Osteoblast (primary cell): ENCODE measurements around the gene C6orf47. TPM values are rescaled to one million over a fixed set of nuclear protein-coding genes. Genes with fewer than 3 reads are reported as not detected.

Experiments
- DNase-seq: peaks from one replicate; pipeline ENCODE4 v3.0.0; 2011; ENCODE audit warnings: low spot score, mixed read lengths; ENCODE audit not compliant: insufficient read length; ENCODE audit errors: missing footprints
- H2AFZ ChIP-seq: 2 replicates; pipeline ENCODE4 v1.6.0; 2011; ENCODE audit warnings: mild to moderate bottlenecking, low read length
- H3K27ac ChIP-seq: 2 replicates; pipeline ENCODE4 v1.5.1; 2011; ENCODE audit warnings: mild to moderate bottlenecking, low read depth, low read length, moderate library complexity
- H3K27me3 ChIP-seq: 2 replicates; pipeline ENCODE4 v1.6.0; 2012; ENCODE audit warnings: mild to moderate bottlenecking, control low read depth, inconsistent platforms, low read length, moderate library complexity; ENCODE audit not compliant: insufficient read depth
- H3K36me3 ChIP-seq: 2 replicates; pipeline ENCODE4 v1.5.1; 2011; ENCODE audit warnings: mild to moderate bottlenecking, low read length, control low read depth, moderate library complexity; ENCODE audit not compliant: insufficient read depth
- H3K4me1 ChIP-seq: 2 replicates; pipeline ENCODE4 v1.5.1; 2011; ENCODE audit warnings: mild to moderate bottlenecking, low read length, control low read depth, moderate library complexity; ENCODE audit not compliant: insufficient read depth
- H3K4me2 ChIP-seq: 2 replicates; pipeline ENCODE4 v1.6.0; 2011; ENCODE audit warnings: mild to moderate bottlenecking, low read length; ENCODE audit not compliant: insufficient read depth
- H3K4me3 ChIP-seq: fragments of 200-600 bp; sonication (generic); 3 replicates; pipeline ENCODE4 v1.5.1; 2012; ENCODE audit warnings: mild to moderate bottlenecking, low read length, inconsistent platforms; ENCODE audit not compliant: insufficient read depth
- H3K79me2 ChIP-seq: 2 replicates; pipeline ENCODE4 v1.6.0; 2012; ENCODE audit warnings: mild to moderate bottlenecking, low read length, control low read depth, inconsistent platforms; ENCODE audit not compliant: insufficient read depth
- H3K9me3 ChIP-seq: 2 replicates; pipeline ENCODE4 v1.5.1; 2011; ENCODE audit warnings: low read depth, low read length, control low read depth
- H4K20me1 ChIP-seq: 2 replicates; pipeline ENCODE4 v1.6.0; 2012; ENCODE audit warnings: mild to moderate bottlenecking, low read length, control low read depth; ENCODE audit not compliant: insufficient read depth
- CTCF ChIP-seq: IDR thresholded peaks from 2 replicates; pipeline ENCODE4 v1.5.1; 2011; ENCODE audit warnings: mild to moderate bottlenecking, low read depth, low read length, moderate library complexity; ENCODE audit errors: extremely low read depth
- small RNA-seq: library from RNA; depleted of rRNA; stranded (forward); fragments of <200 nt; gene quantifications from one replicate; pipeline ENCODE3, GENCODE V24; 2012
- total RNA-seq: library from RNA; depleted of rRNA; stranded (reverse); fragments of >200 nt; gene quantifications from 2 replicates; pipeline ENCODE4 v1.2.3, GENCODE V29; 2012

Gene C6orf47
- total RNA-seq, 1 donor, result 21.7 TPM

- H3K4me1 ChIP-seq, result no peaks in the 10 kb centered on the region
- no peak overlapping the region for H3K4me2 ChIP-seq
- H2AFZ ChIP-seq, result no peak overlapping the region
- peak; percentile 52 for DNase-seq
- H3K27me3 ChIP-seq, result no peaks in the 10 kb centered on the region
- H3K79me2 ChIP-seq, result no peaks in the 10 kb centered on the region
- no peaks in the 10 kb centered on the region for H3K9me3 ChIP-seq
- no peak for TF ChIP-seq CTCF
- H4K20me1 ChIP-seq, result no peaks in the 10 kb centered on the region
- no peak overlapping the region for H3K4me3 ChIP-seq
- no peak overlapping the region for H3K27ac ChIP-seq
- H3K36me3 ChIP-seq, result no peaks in the 10 kb centered on the region
Observed at GRCh38 chr6:31609519-31610406, 50.8 kb downstream of the C6orf47 start.

Small RNA genes lying within 50 kb of the gene (small RNA-seq; reads per million reads assigned to genes)
- 0.22 reads per million for gene MIR4646
- gene MIR6832, result not detected
- not detected for gene RF00019
- 62.0 reads per million, percentile 96 among the genes with 10 or more reads in this experiment for gene SNORA38
- not detected for gene UQCRHP1

Other genes with a start within 250 kb of the C6orf47 start
- 12.7 and 14.1 TPM in 2 replicates for gene MICB, start 162.6 kb downstream of the C6orf47 start, total RNA-seq
- not detected in 2 replicates for gene MCCD1, start 131.8 kb downstream of the C6orf47 start, total RNA-seq
- 240 and 262 TPM in 2 replicates for gene DDX39B, start 118.8 kb downstream of the C6orf47 start, total RNA-seq
- 2.2 and 2.9 TPM in 2 replicates for gene ATP6V1G2, start 114.2 kb downstream of the C6orf47 start, total RNA-seq
- gene NFKBIL1, start 113.2 kb downstream of the C6orf47 start, total RNA-seq, result 43.6 and 56.8 TPM in 2 replicates
- not detected in 2 replicates for gene LTA, start 88.5 kb downstream of the C6orf47 start, total RNA-seq
- not detected in 2 replicates for gene TNF, start 85.2 kb downstream of the C6orf47 start, total RNA-seq
- 0.29 TPM in 1 of 2 replicates, not detected in the other for gene LTB, start 78.4 kb downstream of the C6orf47 start, total RNA-seq
- 0.29 TPM in 1 of 2 replicates, not detected in the other for gene LST1, start 74.5 kb downstream of the C6orf47 start, total RNA-seq
- gene NCR3, start 67.8 kb downstream of the C6orf47 start, total RNA-seq, result not detected in 2 replicates
- 0.36 TPM in 1 of 2 replicates, not detected in the other for gene AIF1, start 45.5 kb downstream of the C6orf47 start, total RNA-seq
- gene PRRC2A, start 40.1 kb downstream of the C6orf47 start, total RNA-seq, result 49.2 and 52.2 TPM in 2 replicates
- gene BAG6, start 8.1 kb downstream of the C6orf47 start, total RNA-seq, result 175 and 183 TPM in 2 replicates
- gene APOM, start 4.9 kb downstream of the C6orf47 start, total RNA-seq, result 1.1 and 1.2 TPM in 2 replicates
- 22.1 and 23.9 TPM in 2 replicates for gene GPANK1, start 4.2 kb upstream of the C6orf47 start, total RNA-seq
- 124 and 150 TPM in 2 replicates for gene CSNK2B, start 5.3 kb upstream of the C6orf47 start, total RNA-seq
- 4.1 and 5.4 TPM in 2 replicates for gene LY6G5B, start 9.2 kb upstream of the C6orf47 start, total RNA-seq
- 0.59 and 0.72 TPM in 2 replicates for gene LY6G5C, start 20.3 kb upstream of the C6orf47 start, total RNA-seq
- gene ABHD16A, start 42.5 kb upstream of the C6orf47 start, total RNA-seq, result 41.0 and 43.4 TPM in 2 replicates
- gene LY6G6F, start 46.1 kb upstream of the C6orf47 start, total RNA-seq, result not detected in 2 replicates
- gene LY6G6D, start 54.6 kb upstream of the C6orf47 start, total RNA-seq, result not detected in 2 replicates
- gene LY6G6C, start 61.0 kb upstream of the C6orf47 start, total RNA-seq, result not detected in 2 replicates
- gene MPIG6B, start 62.6 kb upstream of the C6orf47 start, total RNA-seq, result not detected in 2 replicates
- gene DDAH2, start 68.5 kb upstream of the C6orf47 start, total RNA-seq, result 96.6 and 97.5 TPM in 2 replicates
- 502 and 581 TPM in 2 replicates for gene CLIC1, start 75.8 kb upstream of the C6orf47 start, total RNA-seq
- gene MSH5, start 79.2 kb upstream of the C6orf47 start, total RNA-seq, result 12.4 and 13.0 TPM in 2 replicates
- gene SAPCD1, start 101.9 kb upstream of the C6orf47 start, total RNA-seq, result 0.59 and 1.4 TPM in 2 replicates
- 0.29 and 0.36 TPM in 2 replicates for gene VWA7, start 116.5 kb upstream of the C6orf47 start, total RNA-seq
- gene VARS1, start 135.0 kb upstream of the C6orf47 start, total RNA-seq, result 40.1 and 42.0 TPM in 2 replicates
- gene LSM2, start 146.2 kb upstream of the C6orf47 start, total RNA-seq, result 18.3 and 22.4 TPM in 2 replicates
- 0.29 and 0.72 TPM in 2 replicates for gene HSPA1L, start 154.5 kb upstream of the C6orf47 start, total RNA-seq
- gene HSPA1A, start 154.8 kb upstream of the C6orf47 start, total RNA-seq, result 33.3 and 36.9 TPM in 2 replicates
- gene HSPA1B, start 167.0 kb upstream of the C6orf47 start, total RNA-seq, result 45.7 and 59.7 TPM in 2 replicates
- gene NEU1, start 202.0 kb upstream of the C6orf47 start, total RNA-seq, result 114 and 117 TPM in 2 replicates
- gene SLC44A4, start 218.2 kb upstream of the C6orf47 start, total RNA-seq, result not detected in 2 replicates
- 40.1 and 40.9 TPM in 2 replicates for gene EHMT2, start 236.9 kb upstream of the C6orf47 start, total RNA-seq
- gene ZBTB12, start 241.3 kb upstream of the C6orf47 start, total RNA-seq, result 2.1 and 3.6 TPM in 2 replicates